NT2/D1 (cell line): ENCODE results near the gene PPP1R9A.

ENCODE experiments used
- SUZ12 ChIP-seq: IDR thresholded peaks from 2 replicates; pipeline ENCODE4 v1.6.1; 2011; ENCODE audit not compliant: insufficient read length, insufficient read depth; ENCODE audit errors: extremely low read depth
- YY1 ChIP-seq: IDR thresholded peaks from 2 replicates; pipeline ENCODE4 v1.6.1; 2011; ENCODE audit not compliant: insufficient read length, insufficient read depth
- ZNF274 ChIP-seq: IDR thresholded peaks from 2 replicates; pipeline ENCODE4 v1.6.1; 2011; ENCODE audit warnings: mild to moderate bottlenecking, low read depth, low read length

GRCh38 chr7:94908323-94909178 lies 1.2 kb downstream of the PPP1R9A start:
- TF ChIP-seq SUZ12 (no peak), YY1 (no peak), ZNF274 (no peak)
